Body of pancreas (tissue), 4 donors: ENCODE results near the gene PVR. TPM values are rescaled to one million over a fixed set of nuclear protein-coding genes. Genes with fewer than 3 reads are reported as not detected.
A peak's percentile ranks its signal among the peaks of the same experiment; 100 is the strongest.
"Not testable (repeated sequence)": the region's sequence is repeated elsewhere in the genome, so short reads cannot be mapped to it uniquely, and the experiment has no call there.

ENCODE experiments used
- ATAC-seq: fragments of 150-250 bp; one replicate; pipeline ENCODE4 v1.9.1; 2016
- DNase-seq, 4 donors: peaks; one replicate each; pipeline ENCODE4 v3.0.0-alpha.2; 2019
- H3K27ac ChIP-seq, 4 donors: fragments of 200-600 bp; sonication (generic); 1 replicate in 3 of 4; 2 replicates in 1 of 4; pipeline versions ENCODE4 v1.5.1 to v1.6.1; 2016 to 2019; ENCODE audit warnings: mild to moderate bottlenecking in 1 of 4, mixed read lengths in 1 of 4, moderate library complexity in 1 of 4
- H3K27me3 ChIP-seq, 2 donors: fragments of 200-600 bp; sonication (generic); one replicate each; pipeline ENCODE4 v1.6.0; 2016; ENCODE audit warnings: mild to moderate bottlenecking in 1 of 2
- H3K36me3 ChIP-seq, 2 donors: fragments of 200-600 bp; sonication (generic); replicated peaks in 1 of 2; 2 replicates each; pipeline ENCODE4 v1.5.1; 2016; ENCODE audit warnings: low read depth in 2 of 2; ENCODE audit not compliant: insufficient read depth in 1 of 2
- H3K4me1 ChIP-seq: fragments of 200-600 bp; sonication (generic); one replicate; pipeline ENCODE4 v1.6.0; 2016
- H3K4me3 ChIP-seq, 2 donors: fragments of 200-600 bp; sonication (generic); 1 replicate in 1 of 2; 2 replicates in 1 of 2; pipeline ENCODE4 v1.5.1; 2016 to 2019
- H3K9me3 ChIP-seq, 3 donors: fragments of 200-600 bp; sonication (generic); 1 replicate in 2 of 3; 2 replicates in 1 of 3; pipeline ENCODE4 v1.5.1; 2016
- POLR2A ChIP-seq, 3 donors: fragments of 450-650 bp; IDR thresholded peaks; one replicate each; pipeline ENCODE4 v1.6.1; 2016; ENCODE audit warnings: antibody characterized with exemption in 3 of 3, mild to moderate bottlenecking in 2 of 3
- WGBS, 2 donors: methylation state at CpG; one replicate each; pipeline ENCODE4 v1.1.5; 2017; 5-methylcytosine and 5-hydroxymethylcytosine counted together
- intact Hi-C: fragments of 100-400 bp; cut with DNase I; formaldehyde crosslinking; loops from one replicate; pipeline ENCODE4 v1.15.1; 2023
- total RNA-seq, 2 donors: library from RNA; depleted of rRNA; stranded (reverse); fragments of >200 nt; gene quantifications; one replicate each; pipeline ENCODE4 v1.1.0, GENCODE V29; 2016
- TF ChIP-seq, protein P1 (sequence below), 7 experiments: fragments of 450-650 bp in 4 of 7; fragments of 200-600 bp in 3 of 7; sonication (generic) in 3 of 7; IDR thresholded peaks; one replicate each; pipeline ENCODE4 v1.5.1; 2016 to 2019; ENCODE audit warnings: antibody characterized with exemption in 7 of 7

The PVR gene
- total RNA-seq, 2 donors from 2014 or later: 36.8 to 55.4 TPM

DNA sequence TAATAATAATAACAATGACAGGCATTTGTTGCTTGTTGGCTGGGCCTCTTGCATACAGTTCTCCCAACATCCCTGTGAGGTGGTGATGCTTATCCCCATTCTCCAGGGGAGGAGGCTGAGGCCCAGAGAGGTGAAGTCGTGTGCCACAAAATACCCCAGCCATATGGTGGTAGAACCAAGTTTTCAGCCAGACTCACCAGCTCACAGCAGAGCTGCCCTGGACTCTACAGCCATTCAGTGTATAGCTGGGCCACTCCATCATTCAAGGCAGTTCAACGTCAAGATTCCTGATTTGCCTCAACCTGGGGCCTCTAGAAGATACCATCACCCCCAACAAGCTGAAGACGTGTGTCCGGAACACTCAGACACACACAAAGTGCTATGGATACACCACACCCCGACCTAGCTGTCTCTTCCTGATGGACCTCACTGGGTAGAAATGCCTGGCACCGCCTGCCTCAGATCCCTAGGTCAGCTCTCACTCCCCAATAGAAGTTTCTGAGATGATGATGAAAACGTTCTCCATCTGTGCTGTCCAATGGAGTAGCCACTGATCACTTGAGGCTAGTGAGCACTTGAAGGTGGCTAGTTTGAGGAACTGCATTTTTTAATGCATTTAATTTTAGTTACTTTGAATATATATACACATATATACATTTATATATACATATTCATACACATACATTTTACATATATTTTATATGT is 23.3 kb downstream of the PVR start:
- Histone ChIP-seq H3K27ac (no peak overlapping the region), H3K4me1 (no peaks in the 10 kb centered on the region), H3K4me3 (no peak overlapping the region), H3K27me3 (no peaks in the 10 kb centered on the region), H3K36me3 (peaks cover 0 to 5% of the 10 kb centered on the region in 2 donors), H3K9me3 (no peaks in the 10 kb centered on the region)
- TF ChIP-seq, protein P1, sequence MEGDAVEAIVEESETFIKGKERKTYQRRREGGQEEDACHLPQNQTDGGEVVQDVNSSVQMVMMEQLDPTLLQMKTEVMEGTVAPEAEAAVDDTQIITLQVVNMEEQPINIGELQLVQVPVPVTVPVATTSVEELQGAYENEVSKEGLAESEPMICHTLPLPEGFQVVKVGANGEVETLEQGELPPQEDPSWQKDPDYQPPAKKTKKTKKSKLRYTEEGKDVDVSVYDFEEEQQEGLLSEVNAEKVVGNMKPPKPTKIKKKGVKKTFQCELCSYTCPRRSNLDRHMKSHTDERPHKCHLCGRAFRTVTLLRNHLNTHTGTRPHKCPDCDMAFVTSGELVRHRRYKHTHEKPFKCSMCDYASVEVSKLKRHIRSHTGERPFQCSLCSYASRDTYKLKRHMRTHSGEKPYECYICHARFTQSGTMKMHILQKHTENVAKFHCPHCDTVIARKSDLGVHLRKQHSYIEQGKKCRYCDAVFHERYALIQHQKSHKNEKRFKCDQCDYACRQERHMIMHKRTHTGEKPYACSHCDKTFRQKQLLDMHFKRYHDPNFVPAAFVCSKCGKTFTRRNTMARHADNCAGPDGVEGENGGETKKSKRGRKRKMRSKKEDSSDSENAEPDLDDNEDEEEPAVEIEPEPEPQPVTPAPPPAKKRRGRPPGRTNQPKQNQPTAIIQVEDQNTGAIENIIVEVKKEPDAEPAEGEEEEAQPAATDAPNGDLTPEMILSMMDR (IDR thresholded peaks at IDR 0.05): no peak
- TF ChIP-seq POLR2A (IDR thresholded peaks at IDR 0.05): no peak
- WGBS, 2 donors: 62 to 86% methylated on average over 4 to 7 of the region's 7 CpGs
- ATAC-seq (no peak), DNase-seq (no peak)
- intact Hi-C loops: no loop called here

DNA sequence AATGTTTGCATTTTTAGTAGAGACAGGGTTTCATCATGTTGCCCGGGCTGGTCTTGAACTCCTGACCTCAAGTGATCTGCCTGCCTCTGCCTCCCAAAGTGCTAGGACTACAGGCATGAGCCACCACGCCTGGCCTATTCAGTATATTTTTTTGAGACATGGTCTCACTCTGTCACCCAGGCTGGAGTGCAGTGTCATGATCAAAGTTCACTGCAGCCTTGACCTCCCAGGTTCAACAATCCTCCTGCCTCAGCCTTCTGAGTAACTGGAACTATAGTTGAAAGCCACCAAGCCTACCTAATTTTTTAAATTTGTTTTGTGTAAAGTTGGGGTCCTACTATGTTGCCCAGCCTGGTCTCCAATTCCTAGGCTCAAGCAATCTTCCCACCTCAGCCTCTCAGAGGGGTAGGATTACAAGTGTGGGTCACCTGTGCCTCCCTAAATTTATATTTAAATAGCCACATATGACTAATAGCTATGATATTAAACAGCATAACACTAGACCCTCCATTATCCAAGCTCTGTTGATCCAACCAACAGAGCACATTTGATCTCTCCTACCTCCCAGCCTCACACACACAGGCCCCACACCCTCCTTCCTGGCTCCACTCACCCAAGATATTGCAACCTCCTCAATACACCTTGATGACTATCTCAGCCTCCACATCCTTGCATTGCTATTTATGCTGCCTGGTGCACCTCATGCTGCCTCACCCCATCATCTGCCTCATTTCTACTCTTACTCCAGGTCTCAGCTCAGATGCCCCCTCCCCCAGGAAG is 25.5 kb downstream of the PVR start:
- no peaks in the 10 kb centered on the region for H3K27me3 ChIP-seq
- H3K36me3 ChIP-seq: no peaks in the 10 kb centered on the region
- DNase-seq: no peak
- intact Hi-C loops: no loop called here
- H3K9me3 ChIP-seq: no peaks in the 10 kb centered on the region
- H3K4me3 ChIP-seq: no peak overlapping the region
- no peaks in the 10 kb centered on the region for H3K4me1 ChIP-seq
- peak; percentile 8 for ATAC-seq
- no peak overlapping the region for H3K27ac ChIP-seq
- TF ChIP-seq, protein P1 (IDR thresholded peaks at IDR 0.05): no peak
- TF ChIP-seq POLR2A (IDR thresholded peaks at IDR 0.05): no peak
- WGBS, 2 donors: 73 to 86% methylated on average over 1 to 2 of the region's 2 CpGs

DNA sequence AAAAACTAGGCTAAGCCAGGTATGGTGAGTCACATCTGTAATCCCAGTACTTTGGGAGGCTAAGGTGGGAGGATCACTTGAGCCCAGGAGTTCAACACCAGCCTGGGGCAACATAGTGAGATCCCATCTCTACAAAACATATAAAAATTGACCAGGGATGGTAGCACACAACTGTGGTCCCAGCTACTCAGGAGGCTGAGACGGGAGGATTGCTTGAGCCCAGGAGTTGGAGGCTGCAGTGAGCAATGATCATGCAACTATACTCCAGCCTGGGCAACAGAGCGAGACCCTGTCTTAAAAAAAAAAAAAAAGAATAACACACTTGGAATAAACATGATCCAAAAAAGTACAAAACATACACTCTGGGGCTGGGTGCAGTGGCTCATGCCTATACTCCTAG is 26.3 kb downstream of the PVR start:
- H3K4me1 ChIP-seq, H3K27me3 ChIP-seq, ATAC-seq, H3K36me3 ChIP-seq, H3K27ac ChIP-seq, intact Hi-C loops, DNase-seq, H3K4me3 ChIP-seq, H3K9me3 ChIP-seq: not testable (repeated sequence)
- WGBS, 2 donors: 97 to 100% methylated on average over 2 of the region's 2 CpGs

DNA sequence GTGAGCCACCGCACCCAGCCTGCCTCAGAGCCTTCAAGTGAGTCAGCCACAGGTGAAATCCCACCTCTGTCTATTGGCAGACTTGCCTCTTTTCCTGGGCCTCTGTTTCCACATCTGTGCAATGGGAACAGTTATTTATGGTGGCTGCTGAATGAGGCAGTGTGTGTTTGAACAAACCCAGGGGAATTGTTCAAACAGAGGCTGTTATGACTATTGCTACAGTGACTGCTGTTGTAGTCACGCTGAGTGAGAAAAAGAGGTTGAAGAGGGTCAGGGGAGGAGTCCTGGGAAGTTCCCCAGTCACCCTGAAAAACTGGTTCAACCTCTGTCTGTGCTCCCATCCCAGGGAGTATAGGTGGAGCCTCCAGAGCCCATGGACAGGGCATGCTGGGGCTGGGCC is 27.7 kb downstream of the PVR start, which contains the start of gene CEACAM19:
Gene CEACAM19, plus strand, starts transcription at position 83 of the 400 bp plus-strand sequence. CDS start 450 bp downstream, outside the sequence.
- ATAC-seq (no peak), DNase-seq (no peak)
- Histone ChIP-seq H3K4me3 (no peak within 1 kb of the TSS), H3K27me3 (no peaks in the 10 kb centered on the region), H3K27ac (no peak within 1 kb of the TSS), H3K4me1 (no peaks in the 10 kb centered on the region), H3K36me3 (no peaks in the 10 kb centered on the region), H3K9me3 (no peaks in the 10 kb centered on the region)
- no peak for TF ChIP-seq POLR2A (IDR thresholded peaks at IDR 0.05)
- TF ChIP-seq, protein P1 (IDR thresholded peaks at IDR 0.05): no peak
- intact Hi-C loops: no loop called here
- 27 to 66% methylated on average over 1 to 2 of the region's 2 CpGs for WGBS, 2 donors

DNA sequence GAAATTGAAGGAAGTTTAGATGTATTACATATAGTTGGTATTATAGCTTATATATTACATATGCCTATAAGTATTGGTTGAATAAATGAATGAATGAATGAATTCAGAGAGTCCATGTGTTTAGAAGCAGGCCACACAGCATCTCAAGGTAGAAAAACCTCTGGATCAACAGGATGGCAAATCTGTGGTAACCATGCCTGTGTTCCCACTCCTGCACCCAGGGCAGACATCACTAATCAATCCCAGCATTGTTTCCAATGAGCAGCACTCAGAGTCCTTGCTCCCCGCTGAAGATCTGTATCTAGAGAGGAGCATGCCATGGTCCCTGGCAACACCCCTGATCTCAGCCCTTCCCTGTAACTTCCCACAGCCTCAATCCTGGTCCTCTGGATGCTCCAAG is 28.5 kb downstream of the PVR start:
- TF ChIP-seq POLR2A (IDR thresholded peaks at IDR 0.05): no peak
- TF ChIP-seq, protein P1 (IDR thresholded peaks at IDR 0.05): no peak
- ATAC-seq: no peak
- DNase-seq: no peak

More for the DNA sequence above, 28.5 kb downstream of the PVR start:
- Histone ChIP-seq H3K36me3 (no peaks in the 10 kb centered on the region), H3K27me3 (no peaks in the 10 kb centered on the region), H3K4me1 (no peaks in the 10 kb centered on the region), H3K9me3 (no peaks in the 10 kb centered on the region), H3K27ac (no peak overlapping the region), H3K4me3 (no peak overlapping the region)
- intact Hi-C loops: no loop called here
- 65 to 100% methylated on average over 1 of the region's 1 CpG for WGBS, 2 donors
